B cell (primary cell): ENCODE results near the gene OPHN1. TPM values are rescaled to one million over a fixed set of nuclear protein-coding genes. Genes with fewer than 3 reads are reported as not detected.
A peak's percentile ranks its signal among the peaks of the same experiment; 100 is the strongest.

ENCODE experiments used
- ATAC-seq: fragments of 200-7000 bp; cut with Tn5 transposase; one replicate; pipeline ENCODE4 v1.10.0; 2021; ENCODE audit warnings: low read depth, mild to moderate bottlenecking, moderate number of reproducible peaks, moderate library complexity
- CTCF ChIA-PET: fragments of 350-600 bp; sonication (Branson Sonifier 250); formaldehyde crosslinking; loops from one replicate; lab custom pipeline; 2021; ENCODE audit warnings: antibody characterized with exemption, inconsistent platforms; lab: Charles Lee
- POLR2A ChIA-PET: fragments of 350-600 bp; sonication (Branson Sonifier 250); formaldehyde crosslinking; loops from one replicate; lab custom pipeline; 2021; ENCODE audit warnings: antibody characterized with exemption; lab: Charles Lee
- DNase-seq: peaks from one replicate; pipeline ENCODE4 v3.0.0; 2013
- H2AFZ ChIP-seq: 2 replicates; pipeline ENCODE4 v1.6.1; 2012; ENCODE audit warnings: mild to moderate bottlenecking, low read depth, low read length; ENCODE audit not compliant: insufficient read depth, poor library complexity, severe bottlenecking
- H3K27ac ChIP-seq, 2 donors: 1 replicate in 1 of 2; 2 replicates in 1 of 2; pipeline ENCODE4 v1.5.1; 2012 to 2013; ENCODE audit warnings: low read length in 2 of 2, mild to moderate bottlenecking in 2 of 2, moderate library complexity in 1 of 2
- H3K27me3 ChIP-seq, 4 experiments: fragments of 200-600 bp in 1 of 4; sonication (generic) in 1 of 4; replicated peaks in 1 of 4; 1 replicate in 2 of 4; 2 replicates in 2 of 4; pipeline versions ENCODE4 v1.6.1 to v1.7.0; 2013 to 2016; ENCODE audit warnings: low read length in 3 of 4, mild to moderate bottlenecking in 2 of 4, mixed read lengths in 1 of 4, moderate library complexity in 1 of 4; ENCODE audit not compliant: insufficient read depth in 4 of 4, control insufficient read depth in 3 of 4; ENCODE audit errors: control extremely low read depth in 1 of 4
- H3K36me3 ChIP-seq, 2 experiments: replicated peaks in 1 of 2; 1 replicate in 1 of 2; 2 replicates in 1 of 2; pipeline versions ENCODE4 v1.6.1 to v1.7.1; 2013; ENCODE audit warnings: low read length in 1 of 2; ENCODE audit not compliant: insufficient read depth in 2 of 2, control insufficient read depth in 1 of 2; ENCODE audit errors: control extremely low read depth in 1 of 2, extremely low read depth in 1 of 2
- H3K4me1 ChIP-seq, 2 donors: fragments of 200-600 bp in 1 of 2; sonication (generic) in 1 of 2; 1 replicate in 1 of 2; 2 replicates in 1 of 2; pipeline versions ENCODE4 v1.5.1 to v1.6.1; 2013 to 2017; ENCODE audit warnings: low read length in 2 of 2; ENCODE audit not compliant: control insufficient read depth in 2 of 2, insufficient read depth in 2 of 2
- H3K4me2 ChIP-seq: replicated peaks from 2 replicates; pipeline ENCODE3; 2012; ENCODE audit warnings: mild to moderate bottlenecking, low read depth, low read length; ENCODE audit not compliant: poor library complexity, severe bottlenecking
- H3K4me3 ChIP-seq, 5 experiments: fragments of 200-600 bp in 1 of 5; sonication (generic) in 1 of 5; 1 replicate in 3 of 5; 2 replicates in 2 of 5; pipeline versions ENCODE4 v1.5.1 to v1.7.0; 2011 to 2016; ENCODE audit warnings: low read length in 4 of 5, mild to moderate bottlenecking in 4 of 5, low read depth in 2 of 5, control low read depth in 1 of 5, moderate library complexity in 1 of 5; ENCODE audit not compliant: insufficient read depth in 1 of 5; ENCODE audit errors: control extremely low read depth in 1 of 5, extremely low read depth in 1 of 5
- H3K79me2 ChIP-seq: fragments of 200-600 bp; sonication (generic); one replicate; pipeline ENCODE4 v1.6.0; 2016; ENCODE audit warnings: low read length; ENCODE audit not compliant: control insufficient read depth, insufficient read depth
- H3K9ac ChIP-seq: fragments of 200-600 bp; sonication (generic); 2 replicates; pipeline ENCODE4 v1.6.1; 2017; ENCODE audit warnings: mild to moderate bottlenecking, low read length, moderate library complexity
- H3K9me3 ChIP-seq, 3 donors: one replicate each; pipeline versions ENCODE4 v1.6.1 to v1.7.1; 2013; ENCODE audit warnings: low read length in 2 of 3; ENCODE audit not compliant: control insufficient read depth in 2 of 3, insufficient read depth in 1 of 3; ENCODE audit errors: control extremely low read depth in 1 of 3
- H4K20me1 ChIP-seq: 2 replicates; pipeline ENCODE4 v1.6.0; 2012; ENCODE audit warnings: mild to moderate bottlenecking, low read length; ENCODE audit not compliant: insufficient read depth, control insufficient read depth, poor library complexity, severe bottlenecking
- H3K27ac Mint-ChIP-seq: one replicate; pipeline ENCODE4 v1.8.0; 2021; ENCODE audit warnings: mixed read lengths
- H3K27me3 Mint-ChIP-seq: one replicate; pipeline ENCODE4 v1.8.0; 2021; ENCODE audit warnings: mixed read lengths
- H3K4me1 Mint-ChIP-seq: one replicate; pipeline ENCODE4 v1.8.0; 2021; ENCODE audit warnings: mixed read lengths
- H3K4me3 Mint-ChIP-seq: one replicate; pipeline ENCODE4 v1.8.0; 2021; ENCODE audit warnings: mixed read lengths
- H3K9me3 Mint-ChIP-seq: one replicate; pipeline ENCODE4 v1.8.0; 2022; ENCODE audit warnings: mixed read lengths; ENCODE audit not compliant: insufficient read depth
- CTCF ChIP-seq: fragments of 200-600 bp; IDR thresholded peaks from one replicate; pipeline ENCODE4 v1.8.0; 2022; ENCODE audit warnings: antibody characterized with exemption, mild to moderate bottlenecking
- EZH2 ChIP-seq: IDR thresholded peaks from 2 replicates; pipeline ENCODE4 v1.6.1; 2012; ENCODE audit warnings: borderline replicate concordance, low read depth, mild to moderate bottlenecking, moderate library complexity, low read length; ENCODE audit not compliant: insufficient read depth, poor library complexity, severe bottlenecking
- WGBS: methylation state at CpG from one replicate; pipeline ENCODE4 v1.1.5; 2013; ENCODE audit warnings: missing lambda C conversion rate; ENCODE audit not compliant: insufficient coverage; 5-methylcytosine and 5-hydroxymethylcytosine counted together
- intact Hi-C: fragments of 100-400 bp; cut with micrococcal nuclease; formaldehyde crosslinking; loops from one replicate; pipeline ENCODE4 v1.10.0; 2022
- polyA plus RNA-seq: library from polyadenylated mRNA; depleted of rRNA; stranded (reverse); fragments of >200 nt; gene quantifications from 2 replicates; pipeline ENCODE4 v1.2.3, GENCODE V29; 2012
- total RNA-seq, 2 donors: library from RNA; stranded (reverse); fragments of 120-200 nt in 1 of 2; gene quantifications; 1 replicate in 1 of 2; 2 replicates in 1 of 2; pipeline versions ENCODE4 v1.2.3 to v1.2.4, GENCODE V29; 2013 to 2022

The OPHN1 gene
- total and polyA plus RNA-seq, 2 donors (not counting 1 experiment from before 2014, with no cell fraction given): 0.03 to 0.17 TPM

GRCh38 chrX:68196939-68197791 is 236.1 kb downstream of the OPHN1 start:
- Histone ChIP-seq H3K79me2 (no peaks in the 10 kb centered on the region), H3K36me3 (no peaks in the 10 kb centered on the region), H3K27me3 (no peaks in the 10 kb centered on the region), H4K20me1 (no peaks in the 10 kb centered on the region), H3K4me1 (no peaks in the 10 kb centered on the region), H3K4me2 (no peak overlapping the region), H2AFZ (no peak overlapping the region), H3K9me3 (no peaks in the 10 kb centered on the region), H3K4me3 (no peak overlapping the region), H3K9ac (no peak overlapping the region), H3K27ac (no peak overlapping the region)
- no peak overlapping the region for H3K27ac Mint-ChIP-seq
- ATAC-seq (no peak), DNase-seq (peak; percentile 19)
- no peaks in the 10 kb centered on the region for H3K4me1 Mint-ChIP-seq
- no peaks in the 10 kb centered on the region for H3K27me3 Mint-ChIP-seq
- no CpG with 5 or more reads among the region's 5 CpGs for WGBS
- CTCF ChIA-PET: interaction anchor here (0.7 to 1.1 kb wide), 6 partner anchors 11 to 1091 kb away, joined by 3 to 4 read pairs (median 3); no protein-coding TSS in a partner anchor
- no peaks in the 10 kb centered on the region for H3K9me3 Mint-ChIP-seq
- intact Hi-C loops: no loop called here
- TF ChIP-seq EZH2 (no peak), CTCF (peak; percentile 28)
- no peak overlapping the region for H3K4me3 Mint-ChIP-seq
- POLR2A ChIA-PET: no interaction called here

GRCh38 chrX:68195561-68195960 is 237.7 kb downstream of the OPHN1 start:
- Histone ChIP-seq H3K27me3 (no peaks in the 10 kb centered on the region), H4K20me1 (no peaks in the 10 kb centered on the region), H3K27ac (no peak overlapping the region), H3K9me3 (no peaks in the 10 kb centered on the region), H3K79me2 (no peaks in the 10 kb centered on the region), H3K9ac (no peak overlapping the region), H3K36me3 (no peaks in the 10 kb centered on the region), H2AFZ (no peak overlapping the region), H3K4me1 (no peaks in the 10 kb centered on the region), H3K4me3 (no peak overlapping the region), H3K4me2 (no peak overlapping the region)
- TF ChIP-seq EZH2: no peak
- TF ChIP-seq CTCF: no peak
- intact Hi-C loops: no loop called here
- Mint-ChIP-seq H3K27me3 (no peaks in the 10 kb centered on the region), H3K4me3 (no peak overlapping the region), H3K4me1 (no peaks in the 10 kb centered on the region), H3K27ac (no peak overlapping the region), H3K9me3 (no peaks in the 10 kb centered on the region)
- DNase-seq (no peak), ATAC-seq (no peak)
- POLR2A ChIA-PET: no interaction called here
- CTCF ChIA-PET: interaction anchor here (1.1 kb wide), 1 partner anchor 1090 kb away, joined by 3 read pairs; no protein-coding TSS in a partner anchor
